ENCODE results near the gene HOXC6. TPM values are rescaled to one million over a fixed set of nuclear protein-coding genes. Genes with fewer than 3 reads are reported as not detected.

Gene HOXC6
- total RNA-seq, 2 experiments from 2014 or later, result not detected

- Mint-ChIP-seq H3K27ac (no peak overlapping the region), H3K4me1 (ENCODE audit: low read depth) (peaks cover 34% of the 10 kb centered on the region), H3K36me3 (ENCODE audit: low read depth) (no peaks in the 10 kb centered on the region), H3K4me3 (no peak overlapping the region), H3K9me3 (no peaks in the 10 kb centered on the region), H3K27me3 (peaks cover 84% of the 10 kb centered on the region)
- DNase-seq (no peak), ATAC-seq (no peak)
- POLR2A ChIA-PET, result no interaction called here
- no peak for TF ChIP-seq CTCF (IDR thresholded peaks at IDR 0.05)
- CTCF ChIA-PET, result no interaction called here
- intact Hi-C loops (cut with micrococcal nuclease), result no loop called here
Measured at GRCh38 chr12:54048406-54049093, 20.3 kb downstream of the HOXC6 start.

DNA sequence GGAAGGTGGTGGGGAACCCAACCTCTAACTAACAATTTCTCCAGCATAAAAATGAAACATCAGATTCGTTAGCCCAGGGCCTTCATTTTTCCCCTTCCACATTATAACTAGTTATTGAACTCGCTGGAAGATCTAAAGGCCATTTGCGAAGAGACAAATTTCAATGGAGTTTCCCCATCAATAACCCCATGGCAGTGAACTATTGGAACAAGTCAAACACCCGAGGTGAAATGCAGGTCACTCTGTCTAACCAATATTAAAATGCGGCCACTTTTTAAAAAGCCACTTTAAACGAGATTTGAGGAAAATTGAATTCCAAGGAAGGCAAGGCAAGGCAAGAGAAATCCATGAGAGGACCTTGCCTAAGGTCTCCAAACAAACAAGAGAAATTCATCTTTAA is 20.9 kb downstream of the HOXC6 start:
- ATAC-seq, result no peak
- no peak for TF ChIP-seq CTCF (IDR thresholded peaks at IDR 0.05)
- CTCF ChIA-PET, result no interaction called here
- H3K27me3 Mint-ChIP-seq, result peaks cover 84% of the 10 kb centered on the region
- intact Hi-C loops (cut with micrococcal nuclease), result no loop called here
- POLR2A ChIA-PET, result no interaction called here
- peaks cover 31% of the 10 kb centered on the region for H3K4me1 Mint-ChIP-seq (ENCODE audit: low read depth)
- H3K4me3 Mint-ChIP-seq, result no peak overlapping the region
- no peak overlapping the region for H3K27ac Mint-ChIP-seq
- no peaks in the 10 kb centered on the region for H3K9me3 Mint-ChIP-seq
- DNase-seq, result no peak
- H3K36me3 Mint-ChIP-seq (ENCODE audit: low read depth), result no peaks in the 10 kb centered on the region

DNA sequence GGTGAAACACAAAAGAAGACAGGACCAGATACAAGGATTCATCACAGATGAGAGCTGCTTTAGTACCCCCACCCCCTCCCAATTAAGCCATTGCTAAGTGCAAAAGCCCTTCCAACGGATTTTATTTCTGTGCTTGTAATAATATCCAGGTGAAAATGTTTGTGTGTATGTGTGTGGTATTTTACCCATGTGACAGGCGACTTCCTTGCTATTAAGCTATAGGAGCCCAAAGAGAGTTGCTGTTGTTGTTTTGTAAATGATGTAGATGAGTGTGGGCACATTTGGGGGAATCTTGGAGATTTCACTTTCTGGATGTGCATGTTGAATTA is 22.2 kb downstream of the HOXC6 start:
- no peaks in the 10 kb centered on the region for H3K36me3 Mint-ChIP-seq (ENCODE audit: low read depth)
- peaks cover 33% of the 10 kb centered on the region for H3K4me1 Mint-ChIP-seq (ENCODE audit: low read depth)
- POLR2A ChIA-PET, result no interaction called here

DNA sequence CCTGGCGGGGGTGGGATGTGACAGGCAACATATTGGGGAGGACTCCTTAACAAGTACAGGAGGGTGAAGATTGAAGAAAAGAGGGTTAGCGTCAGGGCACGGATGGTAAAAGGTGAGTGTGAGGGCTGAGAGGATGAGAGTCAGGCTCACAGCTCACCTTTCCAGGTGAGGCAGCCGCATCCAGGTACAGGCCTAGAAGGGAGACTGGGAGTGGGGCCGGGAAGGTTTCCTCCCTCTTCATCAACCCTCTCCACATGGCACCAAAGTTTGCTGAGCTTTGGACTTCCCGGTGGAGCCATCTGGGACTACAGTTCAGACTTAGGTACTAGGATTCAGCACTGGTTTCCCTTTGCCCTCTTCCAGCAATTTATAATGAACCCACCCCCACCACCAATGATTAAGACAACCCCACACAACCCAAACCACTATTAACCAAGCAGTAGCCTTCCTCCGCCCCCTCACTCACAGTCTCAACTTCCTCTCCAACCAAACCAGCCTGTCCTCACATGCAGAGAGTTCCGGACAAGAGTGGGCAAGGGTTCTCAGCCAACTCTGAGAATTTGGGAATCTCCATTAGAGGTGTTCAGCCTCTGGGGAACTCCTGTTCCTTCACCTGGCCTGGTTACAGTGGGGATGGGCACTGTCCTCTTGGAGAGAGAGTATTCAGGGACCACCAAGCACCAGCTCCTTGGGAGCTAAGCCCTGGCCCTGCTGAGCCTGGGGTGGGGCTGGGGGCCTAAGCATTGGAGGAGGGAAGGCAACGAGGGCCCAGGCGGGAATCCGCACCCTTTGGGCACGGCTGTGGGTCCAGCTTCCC is 23.0 kb downstream of the HOXC6 start:
- Mint-ChIP-seq H3K27ac (no peak overlapping the region), H3K4me3 (no peak overlapping the region), H3K9me3 (no peaks in the 10 kb centered on the region), H3K27me3 (peaks cover 75% of the 10 kb centered on the region), H3K36me3 (ENCODE audit: low read depth) (no peaks in the 10 kb centered on the region), H3K4me1 (ENCODE audit: low read depth) (peaks cover 33% of the 10 kb centered on the region)
- no peak for TF ChIP-seq CTCF (IDR thresholded peaks at IDR 0.05)
- no peak for ATAC-seq
- ChIA-PET POLR2A (no interaction called here), CTCF (interaction anchor here (0.9 to 2.7 kb wide), 7 partner anchors 10 to 156 kb away, joined by 3 to 16 read pairs (median 3); partner anchors contain the start of gene HOXC5)
- no peak for DNase-seq
- intact Hi-C loops (cut with micrococcal nuclease), result no loop called here

More for the DNA sequence above, 22.2 kb downstream of the HOXC6 start:
- ATAC-seq (no peak), DNase-seq (no peak)
- no peak overlapping the region for H3K27ac Mint-ChIP-seq
- H3K4me3 Mint-ChIP-seq, result no peak overlapping the region
- intact Hi-C loops (cut with micrococcal nuclease), result no loop called here
- no peak for TF ChIP-seq CTCF (IDR thresholded peaks at IDR 0.05)
- H3K27me3 Mint-ChIP-seq, result peaks cover 77% of the 10 kb centered on the region
- H3K9me3 Mint-ChIP-seq, result no peaks in the 10 kb centered on the region
- CTCF ChIA-PET, result interaction anchor here (0.9 to 2.7 kb wide), 7 partner anchors 10 to 164 kb away, joined by 3 to 16 read pairs (median 3); partner anchors contain the start of gene HOXC5

DNA sequence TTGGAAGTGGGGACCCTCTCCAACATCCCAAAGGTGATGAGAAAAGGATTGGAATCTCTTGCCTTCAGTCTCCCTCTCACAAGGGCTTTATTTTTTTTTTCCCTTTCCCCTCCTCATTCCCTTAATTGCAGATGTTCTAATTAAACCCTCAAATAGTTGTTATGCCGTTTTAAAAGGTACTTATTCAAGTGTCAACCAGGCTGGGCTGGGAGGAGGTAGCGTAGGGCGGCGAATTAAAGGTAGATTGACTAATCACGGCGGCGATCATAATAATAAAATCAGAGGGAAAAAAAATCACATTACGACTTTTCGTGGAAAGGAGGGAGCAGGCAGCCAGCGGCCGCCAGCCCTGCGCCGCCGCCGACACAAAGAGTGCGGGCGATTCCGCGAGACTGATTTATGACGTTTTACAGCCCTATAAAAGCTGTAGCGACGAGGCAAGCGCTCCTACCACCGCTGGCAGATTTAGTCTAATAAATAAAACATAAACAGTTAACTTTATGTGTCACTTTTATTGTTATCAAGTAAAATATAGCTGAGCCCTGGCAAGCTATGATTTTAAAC is 23.7 kb downstream of the HOXC6 start:
- intact Hi-C loops (cut with micrococcal nuclease), result no loop called here
- no peak for TF ChIP-seq CTCF (IDR thresholded peaks at IDR 0.05)
- Mint-ChIP-seq H3K27me3 (peaks cover 69% of the 10 kb centered on the region), H3K27ac (no peak overlapping the region), H3K4me1 (ENCODE audit: low read depth) (peaks cover 31% of the 10 kb centered on the region), H3K4me3 (no peak overlapping the region), H3K9me3 (no peaks in the 10 kb centered on the region), H3K36me3 (ENCODE audit: low read depth) (no peaks in the 10 kb centered on the region)
- POLR2A ChIA-PET, result no interaction called here
- DNase-seq (no peak), ATAC-seq (no peak)
- CTCF ChIA-PET, result interaction anchor here (0.5 to 3.1 kb wide), 8 partner anchors 8 to 308 kb away, joined by 3 to 31 read pairs (median 6); partner anchors contain the start of gene HOXC5
